SKM-1 (cell line): ENCODE measurements around the gene MSI2.

ENCODE experiments used
- DNase-seq: peaks from one replicate; lab custom pipeline; 2025; ENCODE audit not compliant: unreplicated experiment; lab: John Stamatoyannopoulos, UW

MSI2 gene

DNA sequence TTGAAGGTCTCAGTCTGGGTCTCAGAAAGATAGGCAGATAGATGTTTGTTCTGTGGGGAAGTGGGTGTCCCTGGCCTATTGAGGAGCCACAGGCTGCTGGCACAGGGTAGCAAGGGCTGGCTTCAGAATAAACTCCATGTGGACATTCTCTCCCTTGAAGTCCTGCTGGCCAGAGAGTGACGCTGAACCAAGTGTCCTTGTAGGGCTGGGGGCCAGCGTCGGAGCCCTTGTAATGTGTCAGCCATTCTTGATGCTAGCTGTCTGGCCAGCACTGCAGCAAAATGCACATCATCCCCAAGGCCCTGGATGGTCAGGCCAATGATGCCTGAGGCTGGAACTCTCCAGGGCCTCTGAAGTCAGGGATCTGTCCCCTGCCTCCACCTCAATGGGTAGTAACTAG lies 385.4 kb downstream of the MSI2 start:
- no peak for DNase-seq

DNA sequence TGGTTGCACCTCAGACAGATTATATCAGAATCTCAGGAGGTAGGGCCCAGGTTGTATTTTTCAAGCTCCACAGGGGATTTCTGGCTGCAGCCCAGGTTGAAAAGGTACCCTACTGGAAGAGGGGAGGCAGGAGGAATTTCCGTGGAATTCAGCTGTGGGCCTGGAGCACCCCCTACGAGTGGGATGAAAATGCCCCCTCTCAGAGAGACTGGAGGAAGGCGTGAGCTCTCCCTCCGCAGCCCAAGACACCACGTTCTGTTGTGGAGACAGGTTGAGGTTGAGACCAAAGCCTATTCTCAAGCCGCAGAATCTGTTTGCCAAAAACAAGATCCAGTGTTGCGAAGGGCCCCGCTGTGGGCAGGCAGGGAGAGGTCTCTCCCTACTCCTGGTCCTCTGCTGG lies 386.7 kb downstream of the MSI2 start:
- DNase-seq, result no peak

DNA sequence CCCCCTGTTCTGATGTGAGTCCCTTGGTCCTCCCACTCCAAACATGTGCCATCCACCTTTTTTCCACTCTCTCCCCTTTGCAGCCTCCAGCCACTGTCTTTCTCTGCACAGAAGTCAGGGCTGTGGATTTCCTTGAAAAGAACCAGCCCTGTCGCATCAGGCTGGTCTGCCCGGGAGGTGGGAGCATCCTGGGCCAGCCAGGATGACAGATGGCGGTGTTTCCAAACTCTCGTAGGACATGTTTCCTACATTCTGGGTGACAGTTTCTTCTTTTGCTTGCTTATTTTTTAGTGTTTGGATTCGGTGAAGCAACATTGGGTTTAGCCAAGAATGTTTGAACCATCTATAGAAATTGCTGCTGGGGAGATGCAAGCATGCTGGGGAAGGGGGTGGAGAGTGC lies 388.0 kb downstream of the MSI2 start:
- DNase-seq, result no peak

DNA sequence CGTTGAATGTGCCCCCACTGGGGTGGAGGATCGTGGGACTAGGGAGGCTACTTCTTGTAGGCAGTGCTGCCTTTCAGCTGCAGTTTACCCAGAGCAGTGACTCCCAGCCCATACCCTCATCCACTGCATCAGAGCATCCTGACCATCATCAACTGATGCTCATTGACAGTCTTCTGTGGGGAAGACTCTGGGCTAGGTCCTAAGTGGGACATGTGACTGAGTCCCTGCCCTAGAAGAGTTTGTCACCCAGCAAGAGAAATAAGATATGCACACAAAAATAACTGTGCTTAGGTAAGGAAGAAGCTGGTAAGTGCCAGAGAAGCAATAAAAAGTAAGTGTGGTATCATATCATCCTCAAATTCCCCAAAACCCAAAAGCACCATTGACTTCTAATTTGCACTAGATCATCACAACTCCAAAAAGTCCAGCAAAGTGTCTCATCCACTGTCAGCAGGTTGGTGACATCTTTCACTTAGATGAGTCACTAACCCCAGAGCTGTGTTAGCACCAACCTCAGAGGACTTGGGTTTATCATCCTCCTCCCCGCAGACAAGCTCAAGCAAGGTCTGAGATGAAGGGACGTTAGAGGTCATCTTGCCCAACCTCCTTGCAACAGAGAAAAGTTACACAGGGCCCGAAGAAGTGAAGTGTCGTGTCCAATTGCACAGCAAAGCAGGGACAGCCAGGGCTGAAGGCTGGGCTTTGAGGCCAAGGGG lies 389.8 kb downstream of the MSI2 start:
- no peak for DNase-seq

DNA sequence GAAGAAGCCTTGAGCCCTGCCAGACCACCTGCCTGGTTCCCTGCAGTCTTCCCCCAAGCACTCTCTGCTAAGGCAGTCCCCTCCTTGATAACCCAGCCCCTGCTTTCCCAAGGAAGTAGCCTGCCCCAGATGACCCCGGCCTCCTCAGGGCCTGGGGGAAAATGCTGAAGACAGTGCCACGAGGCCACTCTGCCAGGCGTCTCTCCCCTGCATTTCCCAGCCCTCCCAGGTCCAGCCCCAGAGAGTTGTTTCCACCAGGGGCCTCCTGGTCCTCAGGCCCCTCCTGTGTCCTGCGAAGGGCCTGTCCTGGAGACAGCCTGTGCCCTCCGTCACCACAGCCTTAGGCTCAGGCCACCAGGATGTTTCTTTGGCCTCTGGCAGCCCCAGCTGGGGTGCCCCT lies 392.4 kb downstream of the MSI2 start:
- no peak for DNase-seq

DNA sequence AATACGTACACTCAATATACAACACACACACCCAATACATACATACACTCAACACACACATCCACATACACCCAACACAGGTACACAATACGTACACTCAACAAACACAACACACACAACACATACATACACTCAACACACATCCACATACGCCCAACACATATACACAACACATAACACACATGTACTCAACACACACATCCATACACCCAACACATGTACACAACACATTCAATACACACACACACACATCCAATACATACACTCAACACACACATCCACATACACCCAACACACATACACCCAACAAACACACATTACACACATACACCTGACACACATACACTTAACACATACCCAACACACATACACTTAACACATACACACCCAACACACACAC lies 392.9 kb downstream of the MSI2 start:
- no peak for DNase-seq

DNA sequence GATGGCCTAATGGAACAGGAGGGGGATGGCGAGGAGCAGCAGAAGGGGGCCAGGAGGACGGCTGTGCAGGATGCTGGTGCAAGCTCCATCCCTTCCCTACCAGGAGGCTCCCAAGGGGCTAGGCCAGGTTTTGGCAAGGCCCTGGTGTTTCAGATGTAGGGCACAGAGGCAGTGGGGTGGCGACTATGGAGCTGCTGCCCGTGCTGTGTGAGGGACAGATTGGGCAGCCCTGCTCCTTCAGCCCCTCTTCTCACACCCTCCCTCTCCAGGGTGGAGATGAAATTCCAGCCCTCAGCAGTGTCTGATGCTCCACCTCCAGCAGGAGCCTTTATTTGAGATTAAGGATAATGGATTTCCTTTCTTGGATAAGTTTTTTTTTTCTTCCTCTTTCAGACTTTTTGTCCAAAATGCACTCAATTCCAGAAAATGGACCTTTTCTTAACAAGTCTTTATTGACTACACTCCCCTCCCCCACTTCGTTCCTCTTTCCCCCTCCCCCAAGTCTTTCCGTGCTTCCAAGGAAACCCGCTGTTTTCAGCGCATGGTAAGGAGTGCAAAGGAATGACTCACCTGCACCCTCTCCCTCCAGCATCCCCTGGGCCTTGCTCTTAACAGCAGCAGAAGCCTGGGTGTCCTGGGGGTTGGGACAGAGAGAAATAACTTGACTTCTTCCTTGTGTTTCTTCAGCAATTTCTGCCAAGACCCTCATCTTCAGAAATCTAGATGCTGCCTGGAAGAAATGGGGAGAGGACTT lies 393.6 kb downstream of the MSI2 start:
- DNase-seq, result no peak

DNA sequence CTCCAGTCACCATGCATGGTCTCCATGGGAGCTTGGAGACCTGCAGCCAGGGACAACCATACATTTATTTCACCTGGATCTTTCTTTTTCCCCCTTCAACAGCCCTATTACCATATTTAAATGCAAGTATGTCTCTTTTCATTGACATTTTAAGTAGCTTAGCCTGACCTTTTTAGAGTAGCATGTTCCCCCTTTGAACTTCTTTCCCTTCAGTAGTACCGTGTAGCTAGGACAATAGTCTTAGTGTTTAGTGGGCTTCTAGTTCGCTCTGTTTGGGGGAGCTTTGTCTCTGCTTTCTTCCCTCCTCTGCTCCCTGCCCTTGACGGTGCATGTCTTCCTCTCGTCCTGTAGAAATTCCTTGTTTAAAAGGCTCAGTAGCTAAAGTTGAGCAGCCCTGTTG lies 394.2 kb downstream of the MSI2 start:
- no peak for DNase-seq

DNA sequence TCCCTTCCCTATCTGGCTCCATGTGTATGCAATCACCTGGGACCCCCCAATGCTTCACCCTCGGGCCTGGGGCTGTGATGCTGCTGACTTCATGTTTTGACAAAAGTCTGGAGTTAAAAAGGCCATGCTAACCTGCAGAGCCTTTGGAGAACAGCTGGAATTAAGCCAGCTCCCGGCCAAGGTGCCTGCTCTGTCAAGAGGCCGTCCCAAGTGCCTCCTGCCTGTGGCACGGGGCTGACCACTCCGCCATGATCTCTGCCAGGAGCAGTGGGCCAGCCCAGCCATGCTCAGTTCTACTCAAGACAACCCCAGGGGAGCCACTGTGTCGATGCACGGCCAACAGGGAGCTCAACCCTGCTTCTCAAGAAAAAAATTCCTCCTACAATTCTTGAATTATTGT lies 395.1 kb downstream of the MSI2 start:
- DNase-seq, result no peak

DNA sequence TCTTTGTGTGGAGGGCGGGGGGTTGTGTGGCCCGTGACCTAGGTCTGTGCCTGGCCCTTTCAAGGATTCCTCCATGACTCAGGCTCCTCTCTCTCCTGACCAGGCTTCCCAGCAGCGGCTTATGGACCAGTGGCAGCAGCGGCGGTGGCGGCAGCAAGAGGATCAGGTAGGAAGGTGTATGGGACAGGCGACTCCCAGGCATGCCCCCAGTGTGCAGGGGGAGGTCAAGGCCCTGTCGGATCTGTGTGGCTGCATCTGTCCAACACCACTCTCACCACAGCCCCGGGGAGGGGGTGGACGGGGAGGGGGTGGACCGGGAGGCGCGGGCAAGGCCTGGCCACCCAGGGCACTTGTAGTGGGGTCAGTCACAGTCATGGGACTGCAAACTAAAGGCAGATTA lies 395.7 kb downstream of the MSI2 start:
- DNase-seq, result no peak

DNA sequence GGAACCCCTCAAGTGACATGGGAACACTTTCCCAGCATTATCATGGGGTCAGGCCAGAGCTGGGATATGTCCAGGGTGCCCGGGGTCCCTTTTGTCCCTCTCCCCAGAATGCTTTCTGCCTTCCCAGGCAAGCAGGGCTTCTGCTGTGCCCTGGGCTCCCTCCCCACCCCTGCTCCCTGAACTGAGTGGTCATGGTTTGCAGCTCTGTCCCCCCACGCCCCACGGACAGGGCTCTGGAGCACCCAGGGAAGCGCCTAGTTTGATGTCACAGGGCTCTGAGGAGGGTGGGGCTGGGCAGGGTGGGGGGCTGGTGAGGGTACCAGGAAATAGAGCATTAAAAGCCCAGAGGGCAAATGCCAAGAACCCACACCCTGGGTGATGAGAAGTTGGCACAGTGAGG lies 396.5 kb downstream of the MSI2 start:
- DNase-seq, result no peak

DNA sequence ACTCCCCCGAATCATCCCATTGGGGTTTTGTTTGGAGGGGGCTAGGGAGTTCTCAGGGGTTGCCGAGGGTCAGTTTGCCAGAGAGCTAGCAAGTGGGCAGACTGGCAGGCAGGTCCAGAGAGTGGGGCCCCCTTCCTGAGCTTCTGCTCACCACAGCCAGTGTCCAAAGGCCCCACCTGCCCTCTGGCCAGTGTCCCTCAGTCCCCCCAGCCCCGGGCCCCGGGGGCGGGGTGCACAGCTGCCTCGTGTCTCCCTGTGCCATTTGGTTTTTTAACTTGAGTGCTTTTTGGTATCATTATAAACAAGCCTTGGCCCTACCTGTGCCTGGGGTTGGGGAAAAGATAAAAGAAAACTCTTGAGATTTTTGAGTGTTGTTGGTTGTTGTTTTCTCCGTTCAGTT lies 397.0 kb downstream of the MSI2 start:
- no peak for DNase-seq

DNA sequence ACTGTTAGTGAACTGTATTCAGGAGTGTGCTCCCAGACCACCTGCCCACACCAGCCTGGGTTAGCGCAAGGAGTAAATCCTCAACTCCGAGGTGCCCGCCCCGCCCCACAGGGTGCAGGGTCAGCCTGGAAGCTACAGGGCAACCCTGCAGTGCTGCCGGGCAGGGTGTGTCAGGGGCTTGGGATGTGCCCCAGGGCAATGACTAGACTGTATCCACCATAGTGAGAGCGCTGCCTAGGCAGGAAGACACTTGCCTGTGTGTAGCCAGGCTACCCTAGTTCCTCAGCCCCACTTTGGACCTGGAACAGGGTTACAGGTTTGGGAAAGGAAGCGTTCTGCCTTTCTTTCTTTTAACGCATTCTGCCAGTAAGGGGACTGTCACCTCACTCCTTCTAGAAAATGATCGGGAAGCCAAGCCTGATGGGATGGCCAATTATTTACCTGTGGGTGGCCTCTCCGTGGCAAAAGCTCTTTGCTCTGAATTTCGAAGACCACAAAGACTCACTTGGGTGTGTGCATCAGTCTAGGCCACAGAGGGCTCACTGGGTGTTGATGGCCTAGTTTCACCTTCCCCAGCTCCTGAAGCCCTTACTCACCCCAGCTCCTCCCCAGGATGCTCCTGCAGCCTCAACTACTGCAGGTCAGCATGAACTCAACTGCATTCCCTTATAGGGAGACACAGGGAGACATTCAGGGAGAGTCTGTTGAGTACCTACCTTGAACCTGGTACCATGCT lies 397.9 kb downstream of the MSI2 start:
- DNase-seq, result no peak

DNA sequence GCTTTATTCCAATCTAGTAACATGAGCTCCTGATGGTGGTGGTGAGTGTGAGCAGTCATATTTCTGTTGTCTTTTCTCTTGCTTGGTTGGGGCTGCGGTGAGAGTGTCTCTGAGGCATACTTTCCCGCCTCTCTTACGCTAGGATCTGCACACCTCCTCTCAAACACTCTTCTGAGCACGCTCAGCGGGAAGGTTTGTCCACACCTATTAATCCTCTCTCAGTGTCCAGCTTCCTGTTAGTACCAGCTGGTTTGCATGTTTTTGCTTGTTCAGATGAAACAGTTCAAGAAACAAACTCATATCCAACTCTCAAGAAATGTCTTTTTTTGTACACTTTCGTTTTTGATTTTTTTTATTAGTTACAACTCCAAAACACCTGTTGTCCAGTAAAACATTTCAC lies 399.2 kb downstream of the MSI2 start:
- no peak for DNase-seq

DNA sequence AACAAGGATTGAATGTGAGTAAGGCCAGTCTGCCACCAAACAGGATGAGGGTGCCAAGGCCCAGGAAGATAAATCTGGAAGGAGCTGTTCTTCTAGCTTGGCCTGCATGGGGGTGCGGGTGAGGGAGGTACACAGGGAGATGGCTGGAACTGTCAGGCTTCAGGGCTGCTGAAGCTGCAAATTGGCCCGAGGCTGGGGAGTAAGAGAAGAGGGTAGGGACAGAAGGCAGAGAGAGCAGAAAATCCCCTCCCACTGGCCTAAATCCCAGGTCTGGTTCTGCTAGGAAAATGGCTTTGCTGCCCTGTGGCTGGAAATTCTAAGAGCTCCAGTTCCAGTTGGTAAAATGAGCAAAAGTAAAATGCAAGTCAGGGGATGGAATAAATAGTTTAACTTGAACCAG lies 400.9 kb downstream of the MSI2 start:
- DNase-seq, result no peak

DNA sequence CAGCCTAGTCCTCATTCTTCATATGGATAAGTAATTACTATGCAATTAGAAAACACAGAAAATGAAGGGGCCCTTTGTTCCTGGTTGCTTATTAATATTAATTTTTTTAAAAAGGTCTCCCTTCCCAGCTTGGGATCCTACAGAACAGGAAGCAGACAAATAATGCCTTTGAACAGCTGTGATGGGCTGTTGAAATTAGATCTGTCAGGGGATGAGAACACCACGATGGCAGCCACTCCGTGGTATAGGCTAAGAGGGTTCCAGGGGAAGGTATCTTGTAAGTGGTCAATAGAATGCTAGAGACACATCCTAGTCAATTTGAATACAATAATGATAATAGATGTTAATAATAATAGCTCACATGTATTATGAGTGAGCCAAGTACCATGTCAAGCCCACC lies 405.7 kb downstream of the MSI2 start:
- DNase-seq, result no peak

DNA sequence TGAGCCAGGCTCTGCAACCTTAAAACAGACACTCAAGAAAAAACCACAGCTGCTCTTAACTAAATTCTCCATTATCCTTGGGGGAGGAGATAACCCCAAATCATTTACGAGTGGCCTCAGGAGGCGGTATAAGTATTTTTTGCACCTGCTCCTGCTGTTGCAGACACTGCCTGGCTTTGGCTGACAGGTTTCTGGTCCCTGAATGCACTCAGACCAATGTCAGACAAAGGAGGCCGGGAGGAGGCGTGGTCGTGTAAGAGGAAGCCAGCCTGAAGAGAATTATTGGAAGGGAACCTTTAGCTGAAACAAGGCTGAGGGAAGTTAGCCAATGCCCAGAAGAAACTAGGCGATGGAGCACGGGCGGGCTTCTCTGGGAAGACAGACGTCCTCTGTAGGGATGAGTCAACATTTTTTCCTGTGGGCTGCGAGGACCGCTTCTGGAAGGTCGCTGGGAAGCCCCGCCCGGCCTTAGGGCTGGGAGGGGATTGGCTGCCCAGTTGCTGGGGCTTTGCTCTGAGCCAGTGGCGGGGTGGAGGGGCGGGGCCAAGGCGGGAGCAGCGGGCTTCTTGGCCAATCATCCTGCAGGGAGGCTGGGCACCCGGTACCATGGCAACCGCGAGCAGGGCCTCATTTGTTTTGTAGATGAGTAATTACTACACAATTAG lies 406.5 kb downstream of the MSI2 start:
- no peak for DNase-seq

DNA sequence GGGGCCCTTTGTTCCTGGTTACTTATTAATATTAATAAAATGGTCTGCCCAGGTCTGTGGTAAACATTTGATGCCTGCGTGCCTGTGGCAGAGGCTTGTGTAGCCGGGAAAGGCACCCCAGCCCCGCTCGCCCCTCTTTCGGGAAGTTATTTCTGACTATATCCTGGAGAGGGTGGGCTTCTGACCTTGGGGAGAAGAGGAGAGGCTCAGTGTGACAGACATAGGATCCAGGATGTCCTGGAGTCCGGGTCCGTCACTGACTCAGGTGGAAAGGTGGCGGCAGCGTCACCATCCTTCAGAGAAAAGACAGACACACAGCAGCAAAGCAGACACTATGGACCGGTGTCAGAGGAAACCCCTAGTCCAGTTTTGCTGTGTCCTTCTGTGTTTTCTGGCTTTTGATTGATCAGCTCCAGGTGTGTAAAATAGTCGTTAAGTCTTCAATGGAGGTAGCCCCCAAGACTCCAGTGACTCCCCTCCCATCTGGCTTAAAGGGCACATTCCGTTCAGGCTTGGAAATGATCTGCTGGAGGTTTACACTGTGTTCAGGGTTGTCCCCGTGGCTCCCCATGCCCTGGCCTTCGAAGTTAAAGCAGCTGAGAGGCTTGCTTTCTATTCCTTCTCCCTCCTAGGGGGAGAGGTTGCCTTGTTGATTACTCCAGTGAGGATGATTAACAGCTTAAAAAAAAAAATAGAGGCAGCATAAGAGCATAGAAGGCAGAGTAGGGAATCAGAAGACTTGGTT lies 407.2 kb downstream of the MSI2 start:
- DNase-seq, result no peak

DNA sequence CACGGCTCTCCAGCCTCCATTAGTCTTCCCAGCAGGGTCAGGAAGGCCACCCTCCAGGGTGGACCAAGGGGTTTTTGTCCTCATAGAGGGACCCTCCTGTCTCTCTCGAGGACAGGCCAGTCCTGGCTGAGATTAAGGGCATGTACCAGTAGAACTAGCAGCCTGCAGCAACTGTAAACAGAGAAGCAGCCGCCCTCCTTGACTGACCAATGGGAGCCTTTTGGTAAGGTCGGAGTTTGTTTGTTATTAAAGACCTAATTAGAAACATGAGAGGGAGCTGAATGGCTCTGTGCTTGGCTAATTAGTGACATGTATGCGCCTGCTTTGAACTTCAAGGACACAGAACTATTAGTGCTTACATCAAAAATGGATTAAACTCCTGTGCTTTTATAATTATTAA lies 408.8 kb downstream of the MSI2 start:
- DNase-seq, result no peak

DNA sequence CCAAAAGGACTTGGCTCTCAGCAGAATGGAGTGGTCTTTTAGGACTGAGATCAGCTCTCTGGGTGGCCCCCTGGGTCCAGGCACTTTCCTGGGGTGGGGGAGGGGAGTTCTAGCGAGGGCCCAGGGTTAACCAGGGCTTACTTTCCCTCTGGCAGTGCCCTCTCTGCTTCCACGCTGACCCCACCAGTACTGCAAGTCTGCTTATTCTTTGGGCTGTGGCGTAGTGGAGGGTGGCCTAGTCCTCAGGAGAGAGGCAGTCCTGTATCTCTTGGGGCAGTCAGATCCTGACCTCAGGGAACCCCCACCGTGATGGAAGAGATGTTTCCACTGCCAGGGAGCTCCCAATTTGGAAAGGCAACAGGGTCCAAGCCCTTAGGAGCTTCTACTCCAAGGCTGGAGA lies 409.4 kb downstream of the MSI2 start:
- DNase-seq, result no peak
